SK-N-MC (cell line): ENCODE results near the gene KISS1.

Experiments
- DNase-seq: peaks from one replicate; pipeline ENCODE4 v3.0.0-alpha.2; 2011; ENCODE audit warnings: low read depth, low spot score
- H3K27ac ChIP-seq: fragments of 200-600 bp; sonication (generic); 2 replicates; pipeline ENCODE4 v1.5.1; 2016; ENCODE audit warnings: mixed run types
- H3K36me3 ChIP-seq: fragments of 200-600 bp; sonication (generic); 2 replicates; pipeline ENCODE4 v1.6.1; 2017; ENCODE audit warnings: antibody characterized with exemption, low read length, mixed read lengths; ENCODE audit not compliant: insufficient read depth
- H3K4me3 ChIP-seq: fragments of 200-600 bp; sonication (generic); 2 replicates; pipeline ENCODE4 v1.5.1; 2016
- H3K9ac ChIP-seq: fragments of 200-600 bp; sonication (generic); 2 replicates; pipeline ENCODE4 v1.8.0; 2017; ENCODE audit warnings: mixed run types, mixed read lengths; ENCODE audit not compliant: insufficient read length
- H3K9me3 ChIP-seq: fragments of 200-600 bp; sonication (generic); 2 replicates; pipeline ENCODE4 v1.6.1; 2017; ENCODE audit warnings: low read depth, mild to moderate bottlenecking, antibody characterized with exemption, low read length, moderate library complexity, mixed read lengths
- EZH2 ChIP-seq: fragments of 200-600 bp; sonication (generic); IDR thresholded peaks from one replicate; pipeline ENCODE4 v1.6.1; 2017; ENCODE audit warnings: antibody characterized with exemption
- FOXP2 ChIP-seq: optimal IDR thresholded peaks from 2 replicates; pipeline ENCODE3; 2011; ENCODE audit warnings: mild to moderate bottlenecking, moderate library complexity; ENCODE audit not compliant: insufficient read depth; ENCODE audit errors: extremely low read length, control extremely low read depth
- POLR2AphosphoS5 ChIP-seq: IDR thresholded peaks from 2 replicates; pipeline ENCODE4 v1.6.1; 2012; ENCODE audit warnings: mild to moderate bottlenecking, low read depth, low read length, borderline replicate concordance

KISS1 gene

DNA sequence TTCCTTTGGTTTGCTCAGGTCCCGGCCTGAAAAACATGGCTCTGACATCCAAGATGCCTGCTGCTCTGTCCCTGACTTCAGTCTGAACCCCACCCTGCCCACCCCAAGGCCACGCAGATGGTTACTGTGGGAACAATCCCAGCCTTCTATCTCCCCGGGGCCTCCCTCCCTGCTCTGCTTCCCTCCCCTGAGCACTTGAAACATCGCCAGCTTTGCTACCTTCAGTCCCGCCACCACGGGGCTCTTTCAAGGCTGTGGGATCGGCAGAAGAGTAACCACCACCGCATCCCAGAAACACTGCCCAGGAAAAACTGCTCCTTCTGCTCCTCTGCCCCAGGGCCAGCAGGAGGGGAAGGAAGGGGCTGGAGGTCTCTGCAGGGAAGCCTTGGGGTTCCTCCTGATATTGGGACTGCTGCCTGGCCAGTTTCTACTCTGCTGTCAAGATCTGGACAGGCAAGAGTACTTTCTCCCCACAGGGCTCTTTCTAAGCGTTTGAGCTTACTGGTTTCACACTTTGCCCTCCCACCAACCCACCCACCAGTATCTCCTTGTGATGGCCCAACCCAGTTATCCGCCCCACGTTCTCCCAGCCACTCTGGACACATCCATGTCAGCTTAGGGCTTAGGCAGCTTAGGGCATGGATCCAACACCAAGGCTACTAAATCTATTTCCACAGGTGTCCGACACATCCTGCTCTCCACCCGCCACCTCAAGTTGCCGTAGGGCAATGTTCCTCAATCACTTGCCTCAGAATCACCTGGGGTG lies 52.8 kb downstream of the KISS1 start:
- no peak overlapping the region for H3K4me3 ChIP-seq
- DNase-seq: no peak
- no peaks in the 10 kb centered on the region for H3K36me3 ChIP-seq
- H3K27ac ChIP-seq: no peak overlapping the region
- no peaks in the 10 kb centered on the region for H3K9me3 ChIP-seq
- no peak for TF ChIP-seq POLR2AphosphoS5
- TF ChIP-seq EZH2: no peak
- no peak for TF ChIP-seq FOXP2
- no peak overlapping the region for H3K9ac ChIP-seq

DNA sequence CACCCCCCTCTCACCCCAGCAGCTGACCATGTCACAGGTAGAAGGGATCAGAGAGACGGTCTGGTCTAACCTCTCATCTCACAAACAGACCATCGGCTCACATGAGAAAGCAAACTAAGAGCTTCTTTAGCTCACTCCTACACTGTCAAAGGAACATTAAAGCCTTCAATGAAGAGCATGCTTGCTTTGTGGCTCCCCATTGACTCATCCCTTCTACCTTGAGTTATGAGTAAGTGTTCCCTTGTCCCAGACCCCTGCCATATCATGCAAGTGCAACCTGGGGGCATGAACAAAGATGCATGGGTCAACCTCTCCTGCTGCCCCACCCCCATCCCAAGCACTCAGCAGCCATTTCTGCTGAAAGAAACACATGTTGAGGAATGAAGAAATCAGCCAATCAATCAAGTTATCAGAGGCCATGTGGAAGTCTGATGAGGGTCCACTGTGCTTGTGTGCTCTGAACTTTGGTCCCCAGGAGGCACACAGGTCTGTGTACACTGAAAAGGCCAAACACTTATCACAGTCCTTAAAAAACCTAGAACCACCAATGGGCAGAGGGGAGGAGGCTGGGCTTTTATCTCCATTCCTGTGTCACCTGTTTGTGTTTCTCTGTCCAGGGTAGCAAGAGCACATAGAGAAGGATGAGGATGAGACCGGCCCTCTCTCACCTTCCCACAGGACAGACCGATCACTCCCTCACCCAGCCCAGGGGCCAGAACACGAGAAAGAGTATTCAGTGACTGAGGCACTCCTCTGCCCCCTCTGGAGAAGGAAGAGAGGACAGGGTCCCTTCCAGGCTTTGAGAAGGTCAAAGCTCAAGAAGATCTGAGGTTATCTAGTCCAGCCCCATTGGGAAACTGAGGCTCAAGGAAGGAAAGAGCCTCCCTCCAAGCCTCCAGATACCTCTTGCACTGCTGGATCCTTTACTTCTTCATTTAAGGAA lies 54.0 kb downstream of the KISS1 start:
- Histone ChIP-seq H3K9ac (no peak overlapping the region), H3K27ac (no peak overlapping the region), H3K36me3 (no peaks in the 10 kb centered on the region), H3K4me3 (no peak overlapping the region), H3K9me3 (no peaks in the 10 kb centered on the region)
- no peak for DNase-seq
- TF ChIP-seq POLR2AphosphoS5 (no peak), FOXP2 (no peak), EZH2 (no peak)

DNA sequence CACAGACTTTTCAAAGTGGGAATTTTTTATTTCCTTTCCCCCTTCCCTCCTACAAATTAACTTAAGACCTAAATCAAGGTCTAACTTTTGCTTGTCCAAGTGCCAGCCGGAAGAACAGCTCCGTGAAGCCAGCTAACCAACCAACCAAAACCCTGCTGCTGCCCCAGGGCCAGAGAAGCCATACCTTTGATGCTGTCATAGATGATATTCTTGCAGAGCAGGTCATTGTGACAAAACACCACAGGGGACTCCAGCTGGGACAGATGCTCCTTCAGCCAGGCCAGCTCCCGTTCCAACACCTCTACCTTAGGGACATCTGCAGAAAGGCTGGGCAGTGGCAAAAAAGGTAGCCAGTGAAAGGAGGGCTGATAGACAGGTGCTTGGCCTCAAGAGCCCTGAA lies 55.2 kb downstream of the KISS1 start:
- DNase-seq: no peak
- H3K4me3 ChIP-seq: no peak overlapping the region
- H3K27ac ChIP-seq: no peak overlapping the region
- no peaks in the 10 kb centered on the region for H3K36me3 ChIP-seq
- H3K9me3 ChIP-seq: no peaks in the 10 kb centered on the region
- TF ChIP-seq FOXP2 (no peak), POLR2AphosphoS5 (no peak), EZH2 (no peak)
- H3K9ac ChIP-seq: no peak overlapping the region
